ENCODE data around the gene GPT2.
A peak's percentile ranks its signal among the peaks of the same experiment; 100 is the strongest.

The GPT2 gene

DNA sequence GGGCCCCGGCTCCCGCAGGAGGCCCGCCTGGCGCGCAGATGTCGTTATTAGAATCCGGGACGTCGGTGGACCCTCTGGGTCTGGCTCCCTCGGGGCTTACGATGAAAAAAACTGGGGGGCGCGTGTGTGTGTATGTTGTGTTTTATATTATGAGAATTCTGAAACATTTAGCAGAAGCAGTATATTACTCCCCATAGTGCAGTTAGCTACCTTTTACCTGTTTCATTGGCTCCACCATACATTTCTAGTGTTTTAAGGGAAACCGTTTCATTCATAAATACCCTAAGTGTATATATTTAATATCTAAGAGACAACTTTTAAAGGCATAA, 89.8 kb downstream of the GPT2 start:
- DNase-seq: no peak

DNA sequence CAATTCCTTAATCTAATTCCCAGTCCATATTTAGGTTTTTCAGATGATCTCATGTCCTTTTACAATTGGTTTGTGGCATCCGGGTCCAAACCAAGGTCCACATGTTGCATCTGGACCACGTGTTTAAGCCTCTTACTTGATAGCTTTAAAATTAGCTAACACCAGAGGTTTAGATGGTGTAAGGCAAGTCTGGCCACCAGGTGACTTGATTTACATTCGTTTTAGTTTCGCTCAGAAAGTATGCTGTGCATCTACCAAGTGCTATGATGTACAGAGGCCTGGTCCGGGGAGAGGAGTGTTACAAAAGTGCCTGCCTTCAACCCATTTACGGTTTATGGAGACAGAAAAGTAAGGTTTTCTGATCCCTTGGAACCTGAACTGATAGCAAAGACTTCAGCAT, 90.2 kb downstream of the GPT2 start:
- DNase-seq: peak; percentile 32

DNA sequence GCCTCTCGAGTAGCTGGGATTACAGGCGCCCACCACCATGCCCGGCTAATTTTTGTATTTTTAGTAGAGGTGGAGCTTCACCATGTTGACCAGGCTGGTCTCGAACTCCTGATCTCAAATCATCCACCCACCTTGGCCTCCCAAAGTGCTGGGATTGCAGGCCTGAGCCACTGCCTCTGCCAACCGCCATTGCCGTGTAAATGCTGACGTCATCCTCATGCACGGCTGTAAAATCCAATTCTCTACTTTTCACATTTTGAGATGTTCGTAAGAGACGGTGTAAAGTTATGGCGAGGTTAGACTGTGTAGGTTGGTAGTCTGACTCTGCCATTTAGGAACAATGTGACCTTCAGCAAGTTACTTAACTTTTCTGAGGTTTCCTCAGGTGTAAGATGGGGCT, 91.0 kb downstream of the GPT2 start:
- no peak for DNase-seq

DNA sequence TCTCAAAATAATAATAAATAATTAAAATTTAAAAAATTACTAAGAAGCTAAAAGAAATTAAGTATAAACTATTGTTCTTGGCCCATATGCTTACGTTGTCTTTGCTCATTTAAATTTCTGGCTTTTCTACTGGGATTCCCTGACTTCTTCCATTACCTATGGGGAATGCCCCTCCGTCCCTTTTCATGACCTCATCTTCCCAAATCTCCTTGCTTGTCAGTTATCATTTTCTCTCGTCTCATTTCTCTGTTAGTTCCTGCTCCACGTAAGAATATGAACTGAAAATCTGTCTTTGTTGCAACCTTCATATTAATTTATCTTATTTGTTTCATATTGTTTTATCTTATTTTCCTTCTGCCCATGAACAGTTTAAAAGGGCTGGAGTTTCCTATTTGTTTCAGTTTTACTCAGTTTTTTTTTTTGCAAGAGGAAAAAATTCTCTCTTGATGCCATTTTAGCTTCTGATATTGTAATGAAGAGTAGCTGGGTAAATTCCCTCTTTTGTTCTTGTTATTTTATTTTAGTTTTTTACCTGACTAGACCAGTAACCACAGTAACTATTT, 91.8 kb downstream of the GPT2 start:
- DNase-seq: no peak

DNA sequence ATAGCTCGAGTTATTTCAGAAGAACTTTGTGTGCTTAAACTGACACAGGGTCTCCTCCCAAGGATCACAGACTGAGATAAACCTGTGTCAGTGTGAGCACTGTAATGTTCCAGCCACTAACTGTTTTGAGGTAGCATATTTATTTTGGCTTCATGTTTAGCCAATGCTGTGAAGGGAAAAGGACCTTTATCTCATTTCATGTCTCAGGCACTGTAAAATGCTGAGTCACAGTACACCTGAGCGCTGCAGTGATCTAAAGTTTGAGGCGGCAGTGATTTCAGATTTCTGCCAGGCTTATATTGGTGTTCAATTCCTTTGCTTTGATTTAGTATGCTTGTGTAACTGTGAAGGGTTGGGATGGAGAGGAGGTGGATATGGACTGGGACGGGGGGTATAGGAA, 92.4 kb downstream of the GPT2 start:
- no peak for DNase-seq

Measured in stimulated activated CD8-positive, alpha-beta memory T cell treated with anti-CD3 and anti-CD28 coated beads, Interleukin-4, amount 100 ng/mL, for 48 hours (primary cell).